GM18505 (cell line): ENCODE measurements around the gene PARP15.
A peak's percentile ranks its signal among the peaks of the same experiment; 100 is the strongest.
"Not testable (repeated sequence)": the region's sequence is repeated elsewhere in the genome, so short reads cannot be mapped to it uniquely, and the experiment has no call there.

Source experiments
- ATAC-seq: cut with Tn5 transposase; IDR thresholded peaks from one replicate; pipeline ENCODE4 v1.9.1; 2021; ENCODE audit not compliant: unreplicated experiment
- POLR2A ChIP-seq: IDR thresholded peaks from 4 replicates; pipeline ENCODE4 v1.6.1; 2011; ENCODE audit warnings: borderline replicate concordance; ENCODE audit not compliant: insufficient read depth, insufficient read length; ENCODE audit errors: extremely low read depth

Gene PARP15

DNA sequence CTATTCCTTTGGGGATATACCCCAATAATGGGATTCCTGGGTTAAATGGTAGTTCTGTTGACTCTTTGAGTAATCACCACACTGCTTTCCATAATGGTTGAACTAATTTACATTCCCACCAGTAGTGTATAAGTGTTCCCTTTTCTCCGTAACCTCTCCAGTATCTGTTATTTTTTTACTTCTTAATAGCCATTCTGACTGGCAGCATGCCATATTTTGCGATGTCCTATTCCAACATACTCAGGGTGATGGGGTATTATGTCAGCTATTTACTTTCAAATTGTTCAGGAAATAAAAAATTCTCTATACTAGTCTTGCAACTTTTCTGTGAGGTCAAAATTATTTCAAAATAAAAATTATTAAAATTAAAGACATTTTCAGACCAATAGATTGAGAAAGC is 94.1 kb downstream of the PARP15 start:
- no peak for TF ChIP-seq POLR2A
- ATAC-seq = no peak

DNA sequence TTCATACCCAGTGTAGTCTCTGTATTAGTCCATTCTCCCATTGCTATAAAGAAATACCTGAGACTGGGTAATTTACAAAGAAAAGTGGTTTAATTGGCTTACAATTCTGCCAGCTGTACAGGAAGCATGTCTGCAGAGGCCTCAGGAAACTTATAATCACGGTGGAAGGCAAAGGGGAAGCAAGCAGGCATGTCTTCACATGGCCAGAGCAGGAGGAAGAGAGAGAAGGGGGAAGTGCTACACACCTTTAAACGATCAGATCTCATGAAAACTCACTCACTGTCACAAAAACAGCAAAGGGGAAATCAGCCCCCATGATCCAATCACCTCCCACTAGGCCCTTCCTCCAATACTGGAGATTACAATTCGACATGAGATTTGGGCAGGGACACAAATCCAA is 96.9 kb downstream of the PARP15 start:
- no peak for TF ChIP-seq POLR2A
- ATAC-seq = no peak

DNA sequence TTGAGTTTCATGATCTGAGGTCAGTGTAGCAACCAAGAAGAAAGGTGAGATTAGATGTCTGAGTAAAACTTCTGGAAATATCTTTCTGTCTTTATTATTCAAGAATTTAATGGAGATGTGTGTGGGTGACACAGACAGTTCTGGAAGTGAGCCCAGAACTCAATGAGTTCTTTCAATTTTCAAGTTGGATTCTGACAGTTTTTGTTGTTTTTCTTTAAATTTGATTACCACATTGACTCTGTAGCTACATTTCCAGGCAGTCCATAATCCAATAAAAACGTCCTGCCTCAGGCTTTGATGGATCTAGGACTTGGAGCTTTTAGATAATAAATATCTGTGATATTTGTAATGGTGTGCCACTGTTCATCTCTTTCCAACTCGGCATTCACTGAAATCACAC is 99.3 kb downstream of the PARP15 start:
- no peak for ATAC-seq
- TF ChIP-seq POLR2A = no peak

DNA sequence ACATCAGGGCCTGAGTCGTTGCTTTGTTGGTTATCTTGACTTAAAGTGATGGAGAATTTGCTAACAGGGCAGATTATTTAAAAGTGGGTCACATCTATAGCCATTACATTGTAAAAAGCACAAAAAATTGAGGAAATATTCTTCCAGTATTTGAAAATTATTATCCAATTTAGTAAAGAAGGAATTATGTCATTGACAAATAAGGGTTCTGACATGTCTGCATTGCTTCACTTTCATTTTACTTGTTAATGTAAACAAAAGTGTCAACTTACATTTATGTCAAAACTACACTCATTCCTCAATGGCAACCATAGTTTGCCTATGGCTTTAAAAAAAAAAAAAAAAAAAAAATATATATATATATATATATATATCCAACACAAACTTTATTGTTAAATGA is 99.8 kb downstream of the PARP15 start:
- no peak for ATAC-seq
- no peak for TF ChIP-seq POLR2A

DNA sequence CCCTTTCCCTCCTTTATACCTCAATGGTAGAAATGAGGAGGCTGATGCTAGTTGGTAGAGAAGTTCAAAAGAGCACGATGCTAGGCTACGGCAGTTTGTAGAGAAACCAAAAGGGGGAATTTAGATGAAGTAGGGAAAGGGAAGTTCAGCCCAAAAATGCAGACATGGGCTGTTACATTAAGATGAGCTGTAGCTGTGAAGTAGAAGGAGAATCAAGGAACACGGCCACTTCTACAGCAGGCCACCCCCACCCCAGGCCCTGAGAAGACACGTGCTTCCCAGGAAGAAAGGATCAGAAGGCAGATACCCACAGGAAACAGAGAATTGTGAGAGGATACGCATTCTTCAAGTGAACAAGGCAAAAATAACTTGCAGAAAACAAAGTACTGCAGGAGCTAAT is 101.1 kb downstream of the PARP15 start:
- no peak for TF ChIP-seq POLR2A
- no peak for ATAC-seq

DNA sequence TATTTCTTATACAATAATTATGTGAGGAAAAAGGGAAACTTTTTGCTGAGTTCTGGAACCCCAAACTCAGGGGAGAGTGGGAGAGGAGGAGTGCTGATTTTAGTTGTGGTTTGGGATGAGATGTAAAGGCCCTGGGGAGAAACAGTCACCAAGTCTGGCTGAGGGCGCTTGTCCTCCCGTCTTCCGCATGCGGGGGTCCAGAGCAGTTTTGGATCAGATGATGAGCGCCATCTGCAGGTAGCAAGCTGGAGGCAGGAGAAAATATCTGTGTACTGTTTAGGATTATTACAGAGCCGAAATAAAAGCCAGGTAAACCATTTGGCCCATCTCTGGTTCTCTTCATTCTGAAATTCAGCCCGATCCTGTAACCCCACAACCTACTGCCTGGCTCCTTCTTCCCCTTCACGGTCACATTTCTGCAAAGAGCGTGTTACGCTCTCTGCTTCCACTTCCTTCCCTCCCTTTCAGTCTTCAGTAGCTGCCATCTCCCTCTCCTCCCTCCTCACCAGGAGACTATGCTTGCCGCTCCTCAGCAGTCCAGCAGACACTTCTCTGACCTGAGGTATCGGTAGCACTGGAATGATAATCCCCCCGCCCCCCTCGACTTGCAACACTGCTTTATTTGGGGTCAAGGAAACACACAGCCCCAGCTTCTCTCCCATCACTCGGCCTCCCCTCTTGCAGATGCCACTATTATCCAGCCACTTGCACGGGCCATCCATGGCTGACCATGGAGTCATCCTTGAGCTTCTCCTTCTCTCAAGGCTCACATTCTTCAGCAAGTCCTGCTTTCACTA is 101.8 kb downstream of the PARP15 start:
- ATAC-seq = peak; percentile 38
- TF ChIP-seq POLR2A = peak; percentile 25

DNA sequence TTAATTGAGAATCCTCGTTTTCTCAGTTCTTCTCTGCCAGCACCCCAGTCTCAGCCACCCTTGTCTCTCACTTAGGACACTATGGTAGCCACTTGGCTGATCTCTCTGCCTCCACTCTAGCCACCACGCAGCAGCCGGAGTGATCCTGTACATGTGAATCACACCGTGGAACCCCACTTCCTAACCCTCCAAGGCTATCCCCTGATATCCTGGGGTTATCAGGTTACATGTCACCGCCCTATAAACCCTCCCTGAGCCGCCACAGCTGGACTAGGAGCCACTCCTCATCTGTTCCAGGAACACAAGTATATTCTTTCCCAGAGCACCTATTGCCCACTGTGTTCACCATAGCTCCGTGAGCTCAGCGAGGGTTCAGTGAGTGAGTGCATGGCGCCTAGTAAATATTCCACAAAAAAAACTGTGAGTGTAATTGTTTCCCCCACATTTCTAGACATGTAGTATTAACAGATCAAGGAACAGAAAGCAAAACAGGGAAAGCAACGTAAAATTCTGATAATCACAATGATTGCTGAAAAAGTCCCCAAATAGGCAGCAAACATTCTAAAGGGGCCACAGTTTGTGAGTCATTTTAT is 102.5 kb downstream of the PARP15 start:
- ATAC-seq = no peak
- TF ChIP-seq POLR2A = no peak

DNA sequence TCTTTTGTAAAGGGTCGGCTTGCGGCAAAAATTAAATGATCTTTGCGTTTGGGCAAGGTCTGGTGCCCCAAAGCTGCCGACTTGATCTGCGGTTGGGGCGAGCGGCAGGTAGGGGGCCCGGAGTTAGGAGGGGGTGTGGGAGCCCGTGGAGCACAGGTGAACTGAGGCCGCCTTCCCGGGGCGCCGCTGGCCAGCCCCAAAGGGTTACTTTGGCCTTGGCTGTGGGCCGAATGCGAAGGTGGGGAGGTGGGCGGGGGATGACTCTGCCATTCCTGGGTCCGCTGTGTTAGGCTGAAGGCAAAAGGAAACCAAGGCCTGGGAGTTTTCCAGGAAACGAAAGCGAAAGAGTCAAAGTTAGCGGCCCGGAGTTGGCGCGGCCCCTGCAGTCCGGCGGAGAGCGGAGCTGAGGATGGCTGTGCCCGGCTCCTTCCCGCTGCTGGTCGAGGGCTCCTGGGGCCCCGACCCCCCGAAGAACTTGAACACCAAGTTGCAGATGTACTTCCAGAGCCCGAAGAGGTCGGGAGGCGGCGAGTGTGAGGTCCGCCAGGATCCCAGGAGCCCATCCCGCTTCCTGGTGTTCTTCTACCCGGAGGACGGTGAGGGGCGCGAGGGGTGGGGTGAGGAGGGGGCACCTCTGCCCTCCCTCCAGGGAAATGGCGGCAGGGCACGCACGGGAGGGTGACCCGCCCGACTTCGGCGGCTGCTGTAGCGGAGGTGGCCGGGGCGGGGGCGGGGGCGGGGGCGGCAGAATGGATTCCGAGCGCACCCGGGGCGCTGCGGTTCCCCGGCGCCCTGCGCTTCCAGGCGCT is 103.2 kb downstream of the PARP15 start, which contains the start of gene PARP14:
Gene PARP14, plus strand, starts transcription at position 365 of the 809 bp plus-strand sequence. Its CDS starts 45 bp downstream, at position 410.
- peak; percentile 45 for ATAC-seq
- peak; percentile 89 for TF ChIP-seq POLR2A

DNA sequence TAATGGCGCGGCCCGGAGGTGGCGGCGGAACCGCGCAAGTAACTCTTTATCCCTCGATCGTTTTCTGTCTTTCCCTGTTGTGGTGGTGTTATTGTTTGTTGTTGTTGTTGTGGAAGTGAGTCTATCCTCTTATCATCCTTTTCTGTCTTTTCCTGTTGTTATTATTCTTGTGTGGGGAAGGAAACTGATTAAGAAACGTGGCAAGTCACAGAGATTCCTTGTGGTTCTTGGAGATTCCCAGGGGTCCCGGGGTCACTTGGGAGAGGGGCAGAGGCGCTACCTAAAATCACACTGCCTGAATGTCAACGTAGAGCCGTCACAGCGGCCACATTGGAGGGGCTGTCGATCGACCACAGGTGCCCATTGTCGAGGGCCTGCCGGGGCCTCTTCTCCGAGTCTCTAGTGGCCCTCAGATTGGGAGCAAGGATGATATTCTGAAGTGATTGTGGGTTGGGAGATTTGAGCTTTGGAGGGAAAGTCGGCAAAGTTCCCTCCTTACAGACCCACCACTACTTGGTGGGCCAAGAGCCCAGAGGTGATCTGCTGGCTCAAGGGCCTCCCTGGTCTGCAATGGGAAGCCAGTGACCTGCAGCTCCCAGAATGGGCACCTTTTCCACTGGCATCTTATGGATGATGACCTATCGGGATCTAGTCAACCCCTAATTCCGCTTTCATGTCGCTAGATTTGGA is 104.0 kb downstream of the PARP15 start:
- ATAC-seq = no peak
- no peak for TF ChIP-seq POLR2A

DNA sequence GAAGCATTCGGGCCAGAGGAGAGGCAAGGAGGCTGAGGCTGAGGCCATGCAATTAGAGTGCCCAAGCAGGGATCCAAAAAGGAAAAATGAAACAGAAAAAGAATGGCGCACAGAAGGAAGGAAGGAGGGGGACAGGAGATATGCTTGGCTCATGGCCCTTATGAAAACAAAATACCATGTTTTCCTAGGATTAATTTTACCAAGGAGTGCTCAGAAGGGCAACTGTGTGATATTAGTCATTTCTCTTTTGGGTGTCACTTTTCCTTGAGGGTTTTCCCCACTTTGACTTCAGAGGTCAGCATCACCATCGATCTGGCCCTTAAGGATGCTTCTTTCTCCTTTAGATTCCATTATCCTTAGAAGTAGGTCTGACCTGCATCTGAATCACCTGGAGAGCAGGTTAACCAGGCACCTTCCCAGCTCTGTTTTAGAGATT is 104.5 kb downstream of the PARP15 start:
- ATAC-seq = no peak
- TF ChIP-seq POLR2A = no peak

DNA sequence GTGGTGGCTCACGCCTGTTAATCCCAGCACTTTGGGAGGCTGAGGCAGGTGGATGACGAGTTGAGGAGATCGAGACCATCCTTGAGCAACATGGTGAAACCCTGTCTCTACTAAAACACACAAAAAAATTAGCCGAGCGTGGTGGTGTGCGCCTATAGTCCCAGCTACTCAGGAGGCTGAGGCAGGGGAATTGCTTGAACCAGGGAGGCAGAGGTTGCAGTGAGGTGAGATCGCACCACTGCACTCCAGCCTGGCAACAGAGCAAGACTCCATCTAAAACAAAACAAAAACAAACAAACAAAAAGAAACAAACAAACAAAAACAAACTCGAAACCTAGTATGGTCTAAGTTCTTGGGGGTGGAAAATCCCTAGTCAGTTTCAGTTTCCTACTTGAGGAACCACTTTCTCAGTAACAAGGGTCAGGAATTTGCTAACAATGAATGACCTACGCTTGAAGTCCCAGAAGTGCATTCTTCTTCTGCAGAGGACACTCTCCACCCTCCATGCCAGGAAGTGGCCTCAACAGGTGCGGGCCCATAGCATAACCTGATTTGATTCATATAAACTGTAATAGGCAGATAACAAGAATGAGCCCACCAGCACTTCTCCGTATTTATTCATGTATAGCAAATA is 105.4 kb downstream of the PARP15 start:
- not testable (repeated sequence) for ATAC-seq

DNA sequence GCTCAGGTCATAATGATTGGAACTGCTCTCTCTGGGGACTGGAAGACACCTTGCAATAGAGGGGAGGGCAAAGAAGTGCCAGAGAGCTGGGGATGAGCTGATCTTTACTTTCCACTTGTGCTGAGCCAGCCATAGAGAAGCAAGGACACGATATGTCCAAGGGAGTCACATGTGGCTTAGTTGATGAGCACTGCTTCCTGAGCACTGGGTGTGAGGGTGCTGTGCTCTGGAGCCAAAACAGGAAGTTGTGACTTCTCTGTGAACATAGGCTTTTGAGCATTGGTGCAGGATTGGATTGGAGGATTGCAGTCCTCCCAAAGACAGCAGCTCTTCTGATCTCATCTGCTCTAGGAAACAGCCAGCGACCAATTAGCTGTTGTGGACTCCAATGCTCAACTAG is 109.8 kb downstream of the PARP15 start:
- TF ChIP-seq POLR2A = no peak
- no peak for ATAC-seq
